ENCODE results near the gene PDE1A.

The PDE1A gene

GRCh38 chr2:182426918-182427240 is at the start of gene PDE1A:
Gene PDE1A, minus strand, starts transcription at chr2:182427036.
- no peak for DNase-seq

- DNase-seq, result no peak
These were observed 46.8 kb upstream of the PDE1A start for GRCh38 chr2:182473635-182474034.

GRCh38 chr2:182463760-182464159 is 36.9 kb upstream of the PDE1A start:
- DNase-seq, result no peak

GRCh38 chr2:182456784-182457183 is 29.9 kb upstream of the PDE1A start:
- no peak for DNase-seq

DNA sequence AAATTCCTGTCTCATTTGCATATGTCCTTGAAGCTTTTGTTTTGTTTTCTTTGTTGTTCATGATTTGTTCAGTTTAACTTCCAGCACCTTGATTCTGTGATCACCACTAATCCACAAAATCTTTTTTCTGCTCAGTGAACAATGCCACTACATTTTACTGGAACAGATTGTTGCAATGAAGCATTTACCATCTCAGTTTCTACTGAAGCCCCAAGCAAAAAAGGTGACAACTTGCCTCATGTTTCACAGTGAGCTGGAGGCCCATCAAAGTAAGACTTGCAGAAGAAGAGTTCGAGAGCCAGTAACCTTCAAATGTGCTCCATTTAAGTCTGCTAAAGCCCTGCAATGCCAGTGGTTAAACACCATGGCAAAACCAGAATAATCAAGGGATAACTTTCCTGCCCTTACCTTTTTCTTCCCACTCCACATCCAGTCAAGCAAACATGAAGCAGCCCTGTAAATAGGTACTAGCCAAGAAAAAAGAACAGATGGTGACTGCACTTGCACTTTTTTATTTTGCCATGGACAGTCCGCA is 25.7 kb upstream of the PDE1A start:
- DNase-seq, result no peak

GRCh38 chr2:182448371-182448770 is 21.5 kb upstream of the PDE1A start:
- DNase-seq, result no peak

DNA sequence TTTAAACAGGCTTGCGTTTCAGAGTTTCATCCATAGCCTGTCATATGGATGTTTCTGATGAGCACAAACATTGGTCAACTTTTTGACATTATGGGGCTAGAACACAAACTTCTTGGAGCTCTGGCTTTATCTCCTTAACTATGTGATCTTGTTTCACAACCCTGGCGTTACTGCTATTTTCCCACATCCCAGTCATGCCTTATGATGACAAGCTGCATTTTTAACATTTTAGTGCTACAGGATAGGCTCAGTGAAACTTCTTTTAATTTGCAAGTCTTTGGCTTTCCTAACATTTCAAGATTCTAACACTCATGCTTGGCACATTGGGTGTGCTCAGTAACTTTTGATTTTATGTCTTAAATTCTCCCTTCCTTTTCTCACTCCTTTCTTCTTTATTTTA is 21.0 kb upstream of the PDE1A start:
- no peak for DNase-seq

DNA sequence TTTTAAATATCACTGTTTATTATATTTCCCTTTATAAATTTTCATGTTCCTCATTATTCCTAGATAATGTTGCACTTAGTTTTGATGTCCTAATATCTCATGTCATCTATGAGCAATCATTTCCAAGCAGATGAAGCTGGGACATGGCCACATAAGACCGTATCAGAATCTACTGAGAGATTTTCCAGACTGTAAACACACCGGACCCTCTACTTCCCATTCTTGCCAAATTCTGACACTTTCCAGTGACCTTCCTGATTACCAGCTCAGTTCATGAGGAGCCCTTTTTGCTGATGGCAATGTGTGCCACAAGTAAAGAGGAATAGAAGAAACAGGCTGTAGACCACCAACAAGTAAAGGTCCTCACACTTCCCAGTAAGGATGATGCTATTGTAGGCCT is 20.3 kb upstream of the PDE1A start:
- no peak for DNase-seq

DNA sequence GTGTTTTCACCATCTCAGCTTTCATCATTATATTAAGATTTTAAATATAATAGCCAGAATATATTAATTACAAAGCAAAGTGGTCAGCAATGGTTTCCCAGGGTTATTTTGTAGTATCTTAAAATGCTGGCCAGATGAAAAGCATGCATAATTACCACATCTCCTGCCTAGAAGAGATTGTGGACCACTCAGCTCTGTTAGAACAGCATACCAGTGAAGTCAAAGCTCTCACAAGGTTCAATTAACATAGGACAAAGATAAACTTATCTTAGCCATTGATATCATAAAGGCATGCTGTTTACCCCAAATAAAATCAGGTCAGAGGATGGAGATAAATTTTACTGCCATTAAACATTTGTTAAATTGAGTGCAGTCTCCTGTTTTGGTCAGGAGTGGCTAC is 19.3 kb upstream of the PDE1A start:
- DNase-seq, result no peak

DNA sequence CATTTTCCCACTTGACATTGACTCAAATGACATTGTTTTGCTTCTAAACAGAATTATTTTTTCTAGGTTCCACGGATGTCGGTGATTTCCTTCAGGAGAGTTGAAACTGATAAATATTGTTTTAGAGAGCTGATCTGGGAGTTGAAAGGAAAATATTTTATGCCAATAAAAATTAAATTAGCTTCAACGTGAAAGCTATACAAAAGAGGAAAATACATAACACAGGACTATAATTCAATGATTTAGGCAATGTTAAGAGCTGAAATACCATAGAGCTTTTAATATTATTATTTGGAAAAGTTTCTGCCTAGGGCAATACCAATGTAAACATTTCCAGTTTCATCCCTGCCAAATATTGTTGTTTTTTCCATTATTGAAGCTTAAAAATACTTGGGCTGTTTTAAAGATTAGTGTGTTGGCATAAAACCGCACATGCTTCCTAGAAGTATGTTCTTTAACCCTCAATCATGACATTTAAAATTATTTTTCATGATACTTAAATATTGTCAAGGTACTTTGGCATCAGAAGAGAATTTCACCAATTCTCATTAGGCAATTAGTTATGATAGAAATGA is 18.6 kb upstream of the PDE1A start:
- no peak for DNase-seq

DNA sequence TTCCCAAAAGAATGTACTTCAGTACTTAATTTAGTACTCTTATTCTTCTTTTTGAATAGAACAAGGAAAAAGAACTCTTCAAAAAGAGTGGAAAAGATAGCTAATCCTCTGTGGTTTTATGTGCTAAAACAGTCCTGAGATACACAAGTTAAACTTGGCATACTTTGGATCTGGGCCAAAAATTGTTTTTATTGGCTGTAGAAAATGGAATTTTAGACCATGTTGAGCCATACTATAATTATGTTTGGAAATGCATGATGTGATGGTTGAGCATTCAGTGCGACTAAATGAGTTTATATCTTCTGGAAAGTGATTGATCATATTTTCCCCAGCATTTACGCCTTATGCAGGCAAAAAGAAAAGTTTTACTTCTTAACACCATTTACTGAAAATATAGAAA is 18.0 kb upstream of the PDE1A start:
- no peak for DNase-seq

- no peak for DNase-seq
These were observed 17.3 kb upstream of the PDE1A start for GRCh38 chr2:182444170-182444569.

GRCh38 chr2:182436252-182436651 is 9.4 kb upstream of the PDE1A start:
- DNase-seq, result no peak

DNA sequence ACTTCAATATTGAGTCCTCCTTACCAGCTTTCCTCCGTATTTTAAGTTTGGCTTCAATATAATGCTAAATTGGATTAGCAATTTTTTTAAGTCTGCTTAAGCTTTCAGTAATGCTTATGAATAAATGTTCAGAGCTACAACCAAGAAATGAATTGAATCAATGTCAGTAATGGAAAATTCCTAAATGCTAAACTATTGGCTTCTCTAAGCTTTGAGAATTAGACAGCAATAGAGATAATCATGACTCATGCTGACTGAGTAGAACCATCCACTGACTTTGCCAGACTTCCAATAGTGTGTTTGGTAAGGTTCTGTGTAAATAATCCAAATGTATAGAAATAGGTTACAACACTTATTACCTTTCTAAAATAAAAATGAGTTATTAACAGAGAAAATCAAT is 8.9 kb upstream of the PDE1A start:
- no peak for DNase-seq

DNA sequence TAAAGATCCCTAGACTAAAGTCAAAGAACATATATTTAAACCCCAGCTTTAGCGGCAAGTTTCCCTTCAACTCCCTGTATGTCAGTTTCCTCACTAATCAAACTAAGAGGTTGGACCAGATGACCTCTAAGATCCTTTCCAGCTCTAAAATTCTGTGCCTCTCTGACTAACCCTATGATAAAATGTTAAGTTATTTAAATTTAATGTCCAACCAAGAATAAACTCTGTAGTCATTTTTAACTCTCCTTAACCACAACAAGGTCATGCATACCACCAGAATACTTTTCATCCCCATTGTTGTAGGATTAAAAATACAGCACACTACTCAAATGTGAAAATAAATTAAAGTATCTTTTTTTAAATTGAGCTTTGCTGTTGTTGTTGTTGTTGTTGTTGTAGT is 5.2 kb upstream of the PDE1A start:
- DNase-seq, result no peak

DNA sequence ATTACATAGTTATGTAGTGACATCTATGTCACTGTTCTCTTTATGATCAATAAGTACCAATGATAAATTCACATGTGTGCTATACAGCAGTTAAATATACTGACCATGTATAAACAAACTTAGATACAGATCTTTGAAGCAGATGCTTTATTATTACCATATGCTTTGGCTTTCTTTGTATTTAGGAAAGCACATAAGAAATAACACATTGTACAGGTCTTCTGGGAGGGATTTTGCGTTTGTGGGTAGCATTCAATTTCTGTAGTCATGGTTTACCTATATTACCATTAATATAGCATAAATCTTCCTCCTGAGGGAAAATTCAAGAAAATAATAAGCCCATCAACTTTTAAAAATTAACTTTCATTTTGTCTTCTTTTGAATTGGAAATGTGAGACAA is 1.6 kb upstream of the PDE1A start:
- no peak for DNase-seq

- DNase-seq, result no peak
These were observed 536 bp downstream of the PDE1A start for GRCh38 chr2:182426082-182426917.

- no peak for DNase-seq
These were observed 4.0 kb downstream of the PDE1A start for GRCh38 chr2:182422864-182423263.

GRCh38 chr2:182420669-182421068 is 6.2 kb downstream of the PDE1A start:
- DNase-seq, result no peak

- DNase-seq, result no peak
These were observed 10.0 kb downstream of the PDE1A start for GRCh38 chr2:182416861-182417260.

- no peak for DNase-seq
These were observed 10.6 kb downstream of the PDE1A start for GRCh38 chr2:182416191-182416590.

DNA sequence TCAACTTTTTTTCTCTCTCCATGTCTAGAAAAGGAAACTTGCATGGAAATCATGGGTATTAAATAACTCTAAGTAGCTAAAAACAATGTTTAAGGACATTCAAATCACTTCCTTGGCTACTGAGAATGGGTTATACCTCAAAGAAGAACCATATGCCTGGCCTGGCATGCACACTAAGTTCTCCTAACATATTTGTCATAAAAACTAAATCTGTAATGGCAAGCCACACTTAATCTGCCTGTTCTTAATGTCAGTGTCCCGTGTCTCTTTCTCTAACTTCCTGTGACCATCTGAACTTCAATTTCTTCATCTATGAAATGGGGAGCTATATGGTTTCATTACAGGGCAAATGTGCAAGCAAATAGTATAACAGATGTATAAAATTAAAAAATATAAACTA is 11.1 kb downstream of the PDE1A start:
- DNase-seq, result no peak

GRCh38 chr2:182412858-182413257 is 14.0 kb downstream of the PDE1A start:
- no peak for DNase-seq

DNA sequence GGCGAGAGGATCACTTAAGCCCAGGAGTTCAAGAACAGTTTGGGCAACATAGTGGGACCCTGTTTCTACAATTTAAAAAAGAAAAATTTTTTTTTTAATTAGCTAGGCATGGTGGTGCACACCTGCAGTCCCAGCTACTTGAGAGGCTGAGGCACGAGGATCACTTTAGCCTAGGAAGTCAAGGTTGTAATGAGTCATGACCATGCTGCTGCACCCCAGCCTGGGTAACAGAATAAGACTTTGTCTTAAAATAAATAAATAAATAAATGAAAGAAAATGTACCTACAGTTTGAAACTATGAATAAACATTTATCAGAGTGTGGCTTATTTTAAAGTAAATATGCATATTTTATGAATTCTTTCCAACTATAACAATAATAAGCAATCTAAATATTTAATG is 16.7 kb downstream of the PDE1A start:
- DNase-seq, result no peak

- no peak for DNase-seq
These were observed 20.6 kb downstream of the PDE1A start for GRCh38 chr2:182406221-182406620.
